NCI-H2196 treated with DMSO at 0.1 percent for 48 hours (cell line): ENCODE measurements around the gene NFIB.

ENCODE experiments used
- DNase-seq: peaks from one replicate; lab custom pipeline; 2025; ENCODE audit not compliant: unreplicated experiment; lab: John Stamatoyannopoulos, UW

NFIB gene

GRCh38 chr9:14218253-14218652 lies 95.7 kb downstream of the NFIB start:
- DNase-seq: peak; percentile 86

DNA sequence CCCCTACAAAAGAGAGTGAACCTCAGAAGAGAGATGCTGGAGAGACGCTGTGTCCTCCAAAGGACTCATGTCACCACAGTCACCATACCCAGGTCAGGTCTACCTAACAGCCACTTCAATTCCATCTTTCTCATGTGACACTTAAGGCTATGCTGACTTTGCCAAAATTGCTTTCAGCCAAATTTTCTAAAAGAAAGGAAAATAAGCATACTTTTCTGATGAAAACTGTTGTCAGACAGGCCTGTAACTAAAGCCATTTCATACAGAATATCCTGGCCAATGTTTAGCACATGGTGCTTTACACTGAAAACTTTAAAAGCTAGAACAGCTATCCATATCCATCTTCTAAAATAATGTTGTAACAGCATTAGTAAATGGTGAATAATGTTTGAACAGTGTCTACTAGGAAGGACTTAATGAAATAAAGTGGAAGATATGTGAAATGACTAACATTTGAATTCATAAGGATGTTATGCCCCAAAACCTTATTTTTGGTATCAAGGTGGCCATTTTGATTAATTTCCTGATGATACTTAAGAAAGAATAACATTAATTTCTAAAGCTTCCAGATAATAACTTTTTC lies 97.2 kb downstream of the NFIB start:
- no peak for DNase-seq

DNA sequence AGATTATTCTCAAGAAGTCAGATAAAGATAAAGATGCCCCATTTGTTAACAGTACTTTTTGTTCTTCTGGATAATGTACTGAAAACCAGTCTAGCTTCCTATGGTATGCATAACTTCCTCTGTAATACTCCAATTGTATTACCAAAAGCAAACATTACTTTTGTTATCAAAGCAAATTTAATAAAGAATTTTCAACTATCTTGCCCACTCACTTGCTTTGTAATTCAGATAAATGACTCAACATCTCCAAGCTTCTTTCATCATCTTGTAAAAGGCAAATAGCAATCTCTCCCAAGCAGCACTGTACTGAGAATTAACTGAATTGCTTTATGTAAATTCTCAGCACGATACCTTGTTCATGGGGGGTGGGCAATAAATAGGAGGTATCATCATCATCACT lies 98.3 kb downstream of the NFIB start:
- no peak for DNase-seq

DNA sequence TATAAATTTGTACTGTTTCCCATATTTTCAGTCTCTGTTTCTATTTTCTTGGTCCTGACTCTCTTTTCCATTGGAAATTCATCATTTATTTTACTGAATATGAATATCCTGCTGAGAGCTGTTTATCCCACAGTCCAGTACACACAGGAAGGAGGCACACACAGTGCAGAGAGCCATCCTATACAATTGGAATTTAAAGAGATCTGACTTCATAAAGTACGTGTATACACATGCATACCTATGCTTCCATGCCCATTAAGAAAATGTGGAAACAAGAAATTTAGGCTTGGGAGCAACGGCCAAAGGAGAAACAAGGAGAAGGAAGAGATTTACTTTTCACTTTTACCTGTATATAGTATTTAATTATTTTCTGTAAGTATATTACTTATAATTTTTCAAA lies 99.2 kb downstream of the NFIB start:
- no peak for DNase-seq

- no peak for DNase-seq
Measured at GRCh38 chr9:14214065-14214684, 99.8 kb downstream of the NFIB start.

- no peak for DNase-seq
Measured at GRCh38 chr9:14213504-14213903, 100.4 kb downstream of the NFIB start.

GRCh38 chr9:14212697-14213420 lies 101.1 kb downstream of the NFIB start:
- DNase-seq: no peak

DNA sequence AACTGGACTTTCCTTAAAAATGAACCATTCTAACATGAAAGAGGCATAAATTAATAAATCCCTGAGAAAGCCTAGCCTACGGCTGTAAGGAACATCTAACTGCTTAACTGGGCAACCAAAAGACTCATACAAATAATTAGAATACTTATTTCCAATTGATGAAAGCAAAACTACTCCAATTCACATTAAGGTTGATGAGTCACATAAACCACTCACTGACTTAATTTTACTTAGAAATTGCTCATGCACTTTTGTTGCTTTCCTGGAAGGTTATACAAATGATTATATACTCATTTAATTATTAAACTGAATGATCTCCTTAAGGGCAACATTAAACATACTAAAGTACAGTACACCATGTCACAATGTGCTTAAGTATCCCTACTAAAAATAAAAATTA lies 101.9 kb downstream of the NFIB start:
- DNase-seq: no peak

DNA sequence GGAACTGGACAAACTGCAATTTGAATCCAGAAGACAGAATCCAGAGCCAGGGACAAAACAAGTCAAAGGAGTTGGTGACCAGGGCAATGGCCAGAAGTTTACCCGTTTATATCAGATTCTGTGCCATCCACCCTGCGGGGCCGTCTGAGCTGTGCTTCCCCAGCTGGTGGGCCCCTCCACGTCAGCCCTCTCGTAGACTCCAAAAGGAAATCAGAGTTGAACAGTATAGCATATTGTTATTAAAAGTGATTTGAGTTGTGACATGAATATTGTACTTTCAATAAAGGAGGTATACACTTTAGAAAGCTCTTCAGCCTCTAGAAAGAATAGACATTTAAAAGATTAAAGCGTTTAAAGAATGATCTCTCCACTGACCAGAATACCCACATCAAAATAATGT lies 102.4 kb downstream of the NFIB start:
- DNase-seq: no peak

- DNase-seq: no peak
Measured at GRCh38 chr9:14210428-14210827, 103.5 kb downstream of the NFIB start.

DNA sequence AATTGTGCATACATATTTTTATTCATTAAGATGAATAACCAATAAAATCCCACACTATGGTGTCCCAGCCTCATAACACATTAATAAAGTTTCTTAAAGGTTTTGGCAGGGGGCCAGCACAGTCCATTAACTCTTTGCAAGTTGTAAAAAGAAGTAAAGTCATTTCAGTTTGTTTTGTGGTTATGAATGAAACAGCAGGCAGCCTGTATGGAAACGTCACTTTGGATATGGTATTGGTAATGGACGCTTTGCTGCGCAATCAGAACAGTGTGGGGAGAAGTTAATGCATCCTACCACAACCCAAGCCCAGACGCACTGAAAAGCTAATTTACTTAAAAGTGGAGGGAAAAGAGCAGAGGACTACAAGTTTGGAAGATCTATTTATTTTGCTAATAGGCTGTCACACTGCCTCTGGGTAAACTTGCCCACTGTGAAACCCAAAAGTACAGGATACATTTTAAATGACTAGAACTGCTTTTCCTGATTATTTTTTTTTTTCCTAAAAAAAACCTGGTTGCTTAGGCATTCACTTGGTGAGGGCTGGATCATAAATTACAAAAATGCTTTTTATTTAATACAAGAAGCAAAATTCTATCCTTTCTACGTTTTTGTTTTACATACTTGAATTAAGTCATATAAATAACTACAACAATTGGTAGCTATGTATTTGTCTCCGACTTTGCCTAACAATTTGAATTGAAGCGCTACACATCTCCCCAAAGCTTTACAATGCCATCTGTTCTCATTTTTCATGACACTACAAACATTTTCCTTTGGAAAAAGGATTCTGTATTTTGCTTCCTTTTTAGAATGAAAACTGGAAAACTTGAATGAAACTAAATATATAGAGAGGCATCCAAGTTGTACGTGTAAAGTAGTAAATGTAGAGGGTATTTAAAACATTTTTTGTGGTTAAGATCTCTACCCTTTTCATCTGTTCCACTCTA lies 104.3 kb downstream of the NFIB start:
- DNase-seq: no peak

- DNase-seq: no peak
Measured at GRCh38 chr9:14207352-14207995, 106.5 kb downstream of the NFIB start.

- peak; percentile 63 for DNase-seq
Measured at GRCh38 chr9:14205463-14205862, 108.5 kb downstream of the NFIB start.

DNA sequence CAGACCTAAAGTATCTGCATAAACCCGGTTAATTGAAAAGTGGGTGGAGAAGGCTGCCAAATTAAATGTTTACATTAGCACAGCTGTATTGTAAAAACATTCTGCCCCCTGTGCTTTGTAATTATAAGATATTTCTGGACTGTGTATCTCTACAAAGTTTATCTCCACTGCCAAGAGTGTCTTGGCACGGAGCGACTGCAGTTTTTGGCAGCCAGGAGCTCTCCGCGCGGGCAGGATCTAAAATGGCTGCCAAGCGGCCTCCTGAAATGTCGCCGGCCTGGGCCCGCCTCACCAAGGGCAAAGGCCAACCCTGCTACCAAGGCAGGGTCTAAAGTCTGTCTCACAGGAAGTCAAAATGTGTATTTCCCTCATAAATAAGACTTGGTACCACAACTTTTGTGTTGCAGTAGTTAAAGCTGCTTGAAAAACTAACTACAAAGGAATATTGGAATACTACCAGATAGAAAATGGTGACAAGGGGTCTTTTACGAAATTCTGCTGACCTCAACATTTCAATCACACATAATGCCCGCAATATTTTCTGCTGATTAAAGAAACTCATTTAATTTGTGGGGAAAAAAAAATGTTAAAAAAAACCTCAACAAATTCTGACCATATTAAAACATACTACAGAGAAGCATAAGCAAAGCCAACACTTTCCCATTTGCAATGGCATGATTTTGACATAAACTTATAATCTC lies 110.4 kb downstream of the NFIB start:
- DNase-seq: peak; percentile 83

DNA sequence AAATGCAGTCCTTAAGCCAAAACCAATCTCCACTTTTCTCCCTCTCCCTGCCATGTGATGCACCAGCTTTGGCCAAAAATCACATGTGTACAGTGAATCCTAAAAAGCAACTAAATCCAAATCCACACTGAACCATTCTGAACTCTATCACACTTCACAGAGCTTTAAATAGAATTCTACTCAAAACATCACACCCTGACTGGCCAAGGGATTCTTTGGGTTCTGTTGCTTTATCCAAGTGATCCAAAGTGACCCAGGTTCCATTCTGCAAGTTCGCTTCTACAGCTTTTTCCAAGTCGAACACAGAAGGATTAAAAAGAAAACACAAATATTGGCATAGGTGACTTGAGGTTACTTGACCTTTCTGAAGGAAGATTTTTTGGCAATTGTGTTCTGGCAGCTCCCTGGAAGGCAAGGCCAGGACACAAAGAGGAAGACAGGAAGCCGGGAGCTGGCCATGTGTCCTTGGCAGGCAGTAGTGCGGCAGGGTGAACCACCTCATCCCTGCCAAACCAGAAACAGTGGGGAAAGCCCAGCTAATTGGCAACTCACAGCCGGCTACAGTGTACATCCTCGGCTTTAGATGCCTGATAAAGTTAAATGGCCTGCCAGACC lies 115.0 kb downstream of the NFIB start:
- DNase-seq: peak; percentile 92

DNA sequence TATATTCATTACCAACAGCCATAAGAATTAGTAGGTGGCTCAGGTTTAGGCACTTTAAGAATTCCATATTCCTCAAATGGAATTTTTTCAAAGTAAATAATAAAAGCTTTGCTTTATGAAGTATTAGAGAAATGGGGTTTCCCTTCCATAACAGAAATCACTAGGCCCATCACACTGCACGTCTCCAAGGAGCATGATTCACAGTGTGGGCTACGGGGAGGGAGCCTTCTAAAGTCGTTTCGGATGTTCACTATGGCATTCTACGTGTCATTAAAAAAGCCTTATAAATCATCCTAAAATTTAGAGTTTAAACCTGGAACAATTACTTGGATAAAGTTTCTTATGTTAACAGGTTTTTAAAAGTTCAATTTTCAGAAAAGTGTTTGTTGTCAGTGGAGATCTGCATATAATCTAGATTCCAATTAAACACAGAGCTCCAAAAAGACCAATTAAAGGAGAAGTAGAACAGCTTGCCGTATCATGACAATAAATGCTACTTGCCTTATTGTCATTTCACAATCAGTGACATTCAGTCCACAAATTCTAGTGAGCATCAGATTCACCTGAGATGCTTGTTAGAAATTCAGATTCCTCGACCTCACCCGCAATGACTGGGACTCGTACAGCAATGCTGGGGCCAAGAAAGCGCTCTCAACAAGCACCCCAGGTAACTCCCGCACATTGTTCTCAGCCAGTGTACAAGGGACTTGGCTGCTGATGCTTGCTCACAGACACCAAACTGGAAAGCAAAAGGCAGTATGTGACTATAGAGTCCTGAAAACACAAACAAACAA lies 115.7 kb downstream of the NFIB start:
- DNase-seq: no peak

GRCh38 chr9:14197325-14197858 lies 116.5 kb downstream of the NFIB start:
- DNase-seq: no peak

DNA sequence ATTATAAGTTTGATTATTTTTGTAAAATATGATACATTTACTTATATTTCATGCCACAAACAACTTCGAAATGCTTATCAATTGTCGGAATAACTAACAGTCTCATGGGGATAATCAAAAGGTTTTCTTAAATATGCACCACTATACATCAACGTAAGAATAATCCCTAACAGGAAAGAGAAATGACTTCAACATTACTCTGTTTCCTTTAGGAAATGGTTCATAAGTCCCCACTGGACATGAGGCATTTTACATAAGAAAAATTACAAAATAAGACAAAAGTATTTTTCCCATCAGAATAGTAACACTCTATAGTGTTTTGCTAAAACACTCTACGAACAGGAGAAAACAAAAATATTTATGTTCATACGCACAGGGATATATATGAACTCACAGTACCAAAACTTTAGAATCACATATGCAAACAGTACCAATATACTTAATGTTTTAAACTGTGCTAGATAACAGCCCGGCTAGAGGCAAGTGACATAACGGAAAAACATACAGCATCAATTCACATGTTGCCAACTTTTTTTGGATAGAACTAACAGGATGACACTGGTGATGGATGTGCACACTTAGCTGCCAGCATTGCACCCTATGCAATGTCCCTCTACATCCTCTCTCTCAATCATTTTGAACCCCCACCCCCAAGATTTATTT lies 120.5 kb downstream of the NFIB start:
- DNase-seq: no peak
